Measurements from ENCODE around the gene IGF2R. TPM values are rescaled to one million over a fixed set of nuclear protein-coding genes. Genes with fewer than 3 reads are reported as not detected.
A peak's percentile ranks its signal among the peaks of the same experiment; 100 is the strongest.

The IGF2R gene
- total and polyA plus RNA-seq, 4 experiments from 2014 or later = 4.5 to 79.2 (median 48.1) TPM

- no peaks in the 10 kb centered on the region for H3K27me3 ChIP-seq (ENCODE audit: insufficient read depth, low read length)
- ChIA-PET POLR2A (ENCODE audit: partially characterized antibody) (no interaction called here), CTCF (ENCODE audit: partially characterized antibody) (no interaction called here)
- H3K9me3 ChIP-seq (ENCODE audit: control insufficient read depth in 1 of 2, low read length in 2 of 2) = no peaks in the 10 kb centered on the region
- Mint-ChIP-seq H3K4me1 (peaks cover 39 to 55% (median 44%) of the 10 kb centered on the region in 4 donors), H3K27me3 (no peaks in the 10 kb centered on the region), H3K36me3 (peaks cover 44 to 45% of the 10 kb centered on the region in 2 donors), H3K4me3 (no peak overlapping the region), H3K27ac (no peak overlapping the region), H3K9me3 (peaks cover 0 to 4% (median 0%) of the 10 kb centered on the region in 8 donors)
- no peak overlapping the region for H3K27ac ChIP-seq (ENCODE audit: low read depth, low read length)
- H3K36me3 ChIP-seq (ENCODE audit: insufficient read depth, low read length) = peaks cover 11% of the 10 kb centered on the region
- H3K4me3 ChIP-seq (ENCODE audit: low read length in 2 of 2) = no peak overlapping the region
- intact Hi-C loops (cut with micrococcal nuclease) = loop anchor here (10.0 kb wide), 1 partner anchor 315 kb away; the partner anchor contains the start of gene SOD2
- DNase-seq = no peak
- peaks cover 32% of the 10 kb centered on the region for H3K4me1 ChIP-seq (ENCODE audit: insufficient read depth, low read length)
These were observed 41.2 kb downstream of the IGF2R start for GRCh38 chr6:160010067-160010466.

- peaks cover 44% of the 10 kb centered on the region for H3K4me1 ChIP-seq (ENCODE audit: insufficient read depth, low read length)
- H3K27ac ChIP-seq (ENCODE audit: low read depth, low read length) = peak overlapping the region; percentile 7
- DNase-seq = peak in 2 of 5 donors; percentile 13 to 32
- ChIA-PET CTCF (ENCODE audit: partially characterized antibody) (interaction anchor here (0.7 to 1.3 kb wide), 4 partner anchors 32 to 975 kb away, joined by 3 to 4 read pairs (median 4); no protein-coding TSS in a partner anchor), POLR2A (ENCODE audit: partially characterized antibody) (interaction anchor here (1.0 to 4.5 kb wide), 7 partner anchors 15 to 322 kb away, joined by 3 to 68 read pairs (median 5); partner anchors contain the start of genes IGF2R, SOD2 and WTAP)
- Mint-ChIP-seq H3K27ac (peak overlapping the region; percentile 56 to 95 (median 83)), H3K27me3 (no peaks in the 10 kb centered on the region), H3K36me3 (peaks cover 36 to 48% of the 10 kb centered on the region in 2 donors), H3K9me3 (no peaks in the 10 kb centered on the region), H3K4me3 (peak overlapping the region; percentile 49 to 80 (median 74)), H3K4me1 (peaks cover 42 to 58% (median 51%) of the 10 kb centered on the region in 4 donors)
- H3K27me3 ChIP-seq (ENCODE audit: insufficient read depth, low read length) = no peaks in the 10 kb centered on the region
- peak overlapping the region in 1 of 2 donors; percentile 5 for H3K4me3 ChIP-seq (ENCODE audit: low read length in 2 of 2)
- H3K36me3 ChIP-seq (ENCODE audit: insufficient read depth, low read length) = peaks cover 11% of the 10 kb centered on the region
- intact Hi-C loops (cut with micrococcal nuclease) = loop anchor here (1.0 to 10.0 kb wide), 4 partner anchors 15 to 319 kb away; partner anchors contain the start of gene SOD2
- no peaks in the 10 kb centered on the region for H3K9me3 ChIP-seq (ENCODE audit: control insufficient read depth in 1 of 2, low read length in 2 of 2)
These were observed 45.3 kb downstream of the IGF2R start for GRCh38 chr6:160013987-160014868.

- Histone ChIP-seq H3K27me3 (ENCODE audit: insufficient read depth, low read length) (no peaks in the 10 kb centered on the region), H3K27ac (ENCODE audit: low read depth, low read length) (peak overlapping the region; percentile 15), H3K4me3 (ENCODE audit: low read length in 2 of 2) (peak overlapping the region in 1 of 2 donors; percentile 5), H3K4me1 (ENCODE audit: insufficient read depth, low read length) (peaks cover 44% of the 10 kb centered on the region), H3K36me3 (ENCODE audit: insufficient read depth, low read length) (peaks cover 11% of the 10 kb centered on the region), H3K9me3 (ENCODE audit: control insufficient read depth in 1 of 2, low read length in 2 of 2) (no peaks in the 10 kb centered on the region)
- DNase-seq = no peak
- CTCF ChIA-PET (ENCODE audit: partially characterized antibody) = interaction anchor here (0.8 to 1.3 kb wide), 2 partner anchors 33 to 39 kb away, joined by 3 to 4 read pairs; no protein-coding TSS in a partner anchor
- Mint-ChIP-seq H3K27ac (peak overlapping the region; percentile 24 to 95 (median 83)), H3K4me3 (peak overlapping the region in 7 of 8 donors; percentile 49 to 80 (median 74)), H3K36me3 (peaks cover 32 to 43% of the 10 kb centered on the region in 2 donors), H3K9me3 (no peaks in the 10 kb centered on the region), H3K27me3 (no peaks in the 10 kb centered on the region), H3K4me1 (peaks cover 42 to 58% (median 51%) of the 10 kb centered on the region in 4 donors)
- intact Hi-C loops (cut with micrococcal nuclease) = loop anchor here (1.0 to 10.0 kb wide), 4 partner anchors 16 to 320 kb away; partner anchors contain the start of gene SOD2
- POLR2A ChIA-PET (ENCODE audit: partially characterized antibody) = interaction anchor here (1.1 to 4.5 kb wide), 7 partner anchors 15 to 321 kb away, joined by 3 to 68 read pairs (median 5); partner anchors contain the start of genes IGF2R, SOD2 and WTAP
These were observed 45.9 kb downstream of the IGF2R start for GRCh38 chr6:160014869-160015182.

- H3K36me3 ChIP-seq (ENCODE audit: insufficient read depth, low read length) = peaks cover 8% of the 10 kb centered on the region
- ChIA-PET CTCF (ENCODE audit: partially characterized antibody) (interaction anchor here (1.0 to 1.9 kb wide), 3 partner anchors 12 to 42 kb away, joined by 3 to 4 read pairs (median 3); no protein-coding TSS in a partner anchor), POLR2A (ENCODE audit: partially characterized antibody) (interaction anchor here (0.7 to 4.5 kb wide), 16 partner anchors 11 to 444 kb away, joined by 3 to 68 read pairs (median 4); partner anchors contain the start of genes IGF2R, SOD2 and WTAP)
- H3K27me3 ChIP-seq (ENCODE audit: insufficient read depth, low read length) = no peaks in the 10 kb centered on the region
- DNase-seq = peak; percentile 52 to 72 (median 62)
- intact Hi-C loops (cut with micrococcal nuclease) = loop anchor here (2.0 to 10.0 kb wide), 3 partner anchors 17 to 321 kb away; partner anchors contain the start of gene SOD2
- H3K9me3 Mint-ChIP-seq = no peaks in the 10 kb centered on the region
- peaks cover 44% of the 10 kb centered on the region for H3K4me1 ChIP-seq (ENCODE audit: insufficient read depth, low read length)
- peak overlapping the region; percentile 81 to 95 (median 89) for H3K27ac Mint-ChIP-seq
- peak overlapping the region; percentile 59 to 84 (median 79) for H3K4me3 Mint-ChIP-seq
- no peaks in the 10 kb centered on the region for H3K27me3 Mint-ChIP-seq
- peaks cover 24 to 34% of the 10 kb centered on the region in 2 donors for H3K36me3 Mint-ChIP-seq
- peaks cover 42 to 58% (median 51%) of the 10 kb centered on the region in 4 donors for H3K4me1 Mint-ChIP-seq
- peak overlapping the region in 1 of 2 donors; percentile 32 for H3K4me3 ChIP-seq (ENCODE audit: low read length in 2 of 2)
- no peaks in the 10 kb centered on the region for H3K9me3 ChIP-seq (ENCODE audit: control insufficient read depth in 1 of 2, low read length in 2 of 2)
- H3K27ac ChIP-seq (ENCODE audit: low read depth, low read length) = peak overlapping the region; percentile 18
These were observed 47.1 kb downstream of the IGF2R start for GRCh38 chr6:160015778-160016684.

- H3K9me3 ChIP-seq (ENCODE audit: control insufficient read depth in 1 of 2, low read length in 2 of 2) = no peaks in the 10 kb centered on the region
- intact Hi-C loops (cut with micrococcal nuclease) = no loop called here
- H3K27ac ChIP-seq (ENCODE audit: low read depth, low read length) = no peak overlapping the region
- H3K4me3 ChIP-seq (ENCODE audit: low read length in 2 of 2) = no peak overlapping the region
- H3K9me3 Mint-ChIP-seq = no peaks in the 10 kb centered on the region
- no peak for DNase-seq
- H3K4me3 Mint-ChIP-seq = no peak overlapping the region
- H3K27me3 ChIP-seq (ENCODE audit: insufficient read depth, low read length) = no peaks in the 10 kb centered on the region
- peaks cover 7 to 14% (median 9%) of the 10 kb centered on the region in 4 donors for H3K4me1 Mint-ChIP-seq
- CTCF ChIA-PET (ENCODE audit: partially characterized antibody) = no interaction called here
- peak overlapping the region in 2 of 7 donors; percentile 29 to 51 for H3K27ac Mint-ChIP-seq
- peaks cover 15% of the 10 kb centered on the region for H3K36me3 ChIP-seq (ENCODE audit: insufficient read depth, low read length)
- H3K27me3 Mint-ChIP-seq = no peaks in the 10 kb centered on the region
- POLR2A ChIA-PET (ENCODE audit: partially characterized antibody) = no interaction called here
- peaks cover 17 to 20% of the 10 kb centered on the region in 2 donors for H3K36me3 Mint-ChIP-seq
- H3K4me1 ChIP-seq (ENCODE audit: insufficient read depth, low read length) = peaks cover 4% of the 10 kb centered on the region
These were observed 53.2 kb downstream of the IGF2R start for GRCh38 chr6:160022101-160022500.

- H3K27ac Mint-ChIP-seq = no peak overlapping the region
- peaks cover 7 to 11% (median 8%) of the 10 kb centered on the region in 4 donors for H3K4me1 Mint-ChIP-seq
- no peak overlapping the region for H3K4me3 Mint-ChIP-seq
- Histone ChIP-seq H3K36me3 (ENCODE audit: insufficient read depth, low read length) (peaks cover 21% of the 10 kb centered on the region), H3K4me3 (ENCODE audit: low read length in 2 of 2) (no peak overlapping the region), H3K27me3 (ENCODE audit: insufficient read depth, low read length) (no peaks in the 10 kb centered on the region), H3K27ac (ENCODE audit: low read depth, low read length) (no peak overlapping the region), H3K9me3 (ENCODE audit: control insufficient read depth in 1 of 2, low read length in 2 of 2) (no peaks in the 10 kb centered on the region), H3K4me1 (ENCODE audit: insufficient read depth, low read length) (no peaks in the 10 kb centered on the region)
- POLR2A ChIA-PET (ENCODE audit: partially characterized antibody) = interaction anchor here (0.6 kb wide), 1 partner anchor 15 kb away, joined by 3 read pairs; no protein-coding TSS in a partner anchor
- DNase-seq = no peak
- intact Hi-C loops (cut with micrococcal nuclease) = no loop called here
- no peaks in the 10 kb centered on the region for H3K27me3 Mint-ChIP-seq
- H3K36me3 Mint-ChIP-seq = peaks cover 24 to 25% of the 10 kb centered on the region in 2 donors
- CTCF ChIA-PET (ENCODE audit: partially characterized antibody) = no interaction called here
- no peaks in the 10 kb centered on the region for H3K9me3 Mint-ChIP-seq
These were observed 53.9 kb downstream of the IGF2R start for GRCh38 chr6:160022793-160023192.

Data from CD4-positive, alpha-beta memory T cell (primary cell).